Measurements from ENCODE around the gene EFTUD2.
A peak's percentile ranks its signal among the peaks of the same experiment; 100 is the strongest.

EFTUD2 gene

DNA sequence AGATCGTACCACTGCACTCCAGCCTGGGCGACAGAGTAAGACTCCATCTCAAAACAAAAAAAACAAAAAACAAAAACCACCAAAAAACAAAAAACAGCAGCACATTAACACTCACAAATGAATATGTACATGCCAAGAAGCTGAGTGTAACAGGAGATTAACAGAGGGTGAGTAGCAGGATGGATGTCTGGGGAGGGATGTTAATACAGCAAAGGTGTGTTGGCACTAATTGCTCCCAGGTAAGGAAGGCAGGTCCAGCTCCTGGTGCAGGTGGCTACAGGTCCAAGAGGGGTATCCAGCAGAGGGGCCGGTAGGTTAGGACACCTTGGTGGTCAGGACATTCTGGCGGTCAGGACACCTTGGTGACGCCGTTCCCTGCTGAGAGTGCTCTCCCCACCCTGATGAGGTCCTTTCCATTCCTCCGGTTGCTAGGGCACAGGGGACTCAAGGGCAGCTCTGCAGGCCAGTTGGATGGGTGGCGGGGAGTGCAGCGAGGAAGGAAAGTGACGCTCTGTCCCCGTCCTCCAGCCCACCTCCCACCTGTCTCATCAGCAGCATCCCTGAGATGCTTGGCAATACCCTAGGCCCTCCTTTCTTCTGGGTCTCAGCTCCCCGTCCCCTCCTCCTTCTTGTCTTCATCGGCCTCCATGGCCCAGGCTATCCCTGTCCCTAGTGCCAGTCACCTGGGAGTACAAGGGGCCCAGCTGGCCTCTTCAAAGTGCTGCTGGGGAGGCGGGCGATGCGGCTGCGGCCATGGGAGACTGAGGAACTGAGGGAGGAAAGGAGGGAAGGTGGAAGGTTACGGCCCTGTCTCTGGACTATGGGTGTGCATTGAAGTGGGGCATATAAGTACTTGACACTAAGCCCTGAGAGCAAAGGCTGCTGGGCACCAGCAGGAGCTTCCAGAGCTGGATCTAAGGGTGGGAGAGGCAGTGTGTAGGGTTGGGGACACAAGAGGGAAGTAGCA lies 26.8 kb upstream of the EFTUD2 start:
- no peak for DNase-seq (ENCODE audit: low read depth in 2 of 2)

DNA sequence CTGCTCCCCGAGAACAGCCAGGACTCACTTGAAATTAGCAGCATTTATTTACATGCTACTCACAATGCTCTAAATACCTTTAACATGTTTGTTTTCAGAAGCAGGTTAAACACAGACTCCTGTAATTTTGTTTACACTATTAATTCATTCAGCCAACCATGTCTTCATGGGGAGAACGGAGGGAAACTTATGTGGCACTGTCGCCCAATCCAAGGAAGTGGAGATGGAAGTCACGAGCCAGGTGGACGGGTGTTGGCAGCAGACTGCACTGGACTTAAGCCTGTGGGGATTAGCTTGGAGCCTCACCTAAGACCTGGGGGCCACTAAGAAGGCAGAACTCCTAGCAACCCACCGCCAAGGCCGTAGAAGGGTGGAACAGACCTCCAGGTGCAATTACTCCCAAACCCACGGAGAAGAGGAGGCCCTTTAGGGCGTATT lies 24.9 kb upstream of the EFTUD2 start:
- DNase-seq (ENCODE audit: low read depth in 2 of 2) = no peak

DNA sequence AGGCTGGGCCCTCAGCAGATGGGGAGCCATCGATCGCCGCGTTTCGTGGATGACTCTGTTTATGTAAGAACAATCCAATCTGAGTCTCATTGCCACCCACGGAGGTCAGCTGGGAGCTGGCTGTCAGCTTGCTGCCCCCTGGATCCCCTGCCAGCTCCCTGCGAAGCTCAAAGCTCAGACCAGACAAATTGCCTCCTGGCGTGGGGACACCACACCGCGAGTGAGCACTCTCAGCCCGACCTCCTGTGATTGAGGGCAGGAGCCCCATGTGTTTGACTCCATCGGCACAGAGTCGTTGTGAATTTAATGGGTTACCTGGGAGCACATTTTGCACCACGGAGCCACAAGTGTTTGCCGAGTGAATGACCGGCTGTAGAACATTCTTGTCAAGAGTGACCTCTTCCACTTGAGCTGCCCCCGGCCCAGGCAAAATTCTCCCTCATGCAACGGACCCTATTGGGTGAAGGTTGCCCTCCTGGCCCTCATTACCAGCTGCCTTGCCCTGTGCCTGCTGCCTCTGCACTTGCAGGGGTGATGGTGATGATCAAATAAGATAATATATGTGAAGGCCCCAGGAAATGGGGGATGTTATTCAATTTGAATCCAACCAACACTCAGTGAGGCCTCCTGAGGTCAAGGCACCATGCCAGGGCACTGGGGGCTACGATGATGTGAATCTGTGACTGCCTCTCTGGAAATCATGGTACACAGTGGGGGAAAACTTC lies 23.7 kb upstream of the EFTUD2 start:
- no peak for DNase-seq (ENCODE audit: low read depth in 2 of 2)

DNA sequence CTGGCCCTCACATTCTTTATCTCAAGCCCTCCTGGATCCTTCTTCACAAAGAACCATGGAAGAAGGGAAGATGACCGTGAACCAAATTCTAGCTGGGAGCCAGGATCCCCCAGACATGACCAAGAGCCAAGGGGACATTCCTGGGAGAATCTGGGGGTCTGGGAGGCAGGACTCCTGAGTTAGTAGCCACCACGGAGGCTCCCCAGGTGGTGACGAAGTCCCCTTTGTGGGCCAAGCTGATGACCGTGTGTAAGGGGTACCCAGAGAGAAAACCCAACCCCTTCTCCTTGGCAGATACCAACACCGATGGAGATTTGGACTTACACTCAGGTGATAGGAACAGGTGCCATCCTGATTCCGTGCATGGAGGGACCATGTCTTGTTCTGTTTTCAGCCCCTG lies 22.9 kb upstream of the EFTUD2 start:
- no peak for DNase-seq (ENCODE audit: low read depth in 2 of 2)

DNA sequence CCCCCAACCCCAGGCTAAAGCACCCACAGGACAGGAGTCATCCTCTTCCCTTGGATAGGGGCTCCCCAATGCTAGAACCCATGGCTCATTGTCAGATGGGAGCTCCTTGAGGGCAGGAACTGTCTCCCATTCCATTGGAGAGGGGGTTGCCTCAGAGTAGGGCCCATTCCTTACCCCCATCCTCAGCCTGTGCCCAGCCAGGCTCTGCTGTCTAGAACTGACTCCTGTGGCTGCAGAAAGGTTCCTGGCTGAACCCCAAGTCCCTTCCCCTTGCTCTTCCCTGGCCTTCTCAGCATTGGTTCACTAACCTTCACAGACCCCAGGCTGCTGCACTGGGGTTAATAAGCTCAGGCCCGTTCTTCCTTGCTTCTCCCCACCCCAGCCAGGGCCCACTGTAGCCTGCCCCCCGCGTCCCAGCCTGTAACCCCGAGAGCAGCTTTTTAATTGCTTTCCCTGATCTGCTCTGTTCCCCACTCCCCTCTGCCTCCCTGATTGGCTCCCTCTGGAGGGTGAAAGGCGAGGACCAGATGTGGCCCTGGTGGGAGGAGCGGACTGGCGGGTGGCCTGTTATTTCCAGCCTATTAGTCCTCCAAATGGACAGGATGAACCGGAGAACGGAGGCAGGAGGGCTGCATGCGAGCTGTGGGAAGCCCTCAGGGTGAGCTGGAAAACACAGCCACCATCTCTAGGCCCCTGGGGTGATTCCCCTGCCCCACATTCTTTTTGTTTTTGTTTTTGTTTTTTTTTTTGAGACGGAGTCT lies 22.1 kb upstream of the EFTUD2 start:
- DNase-seq (ENCODE audit: low read depth in 2 of 2) = no peak

GRCh38 chr17:44920565-44920940 lies 21.3 kb upstream of the EFTUD2 start:
- no peak for DNase-seq (ENCODE audit: low read depth in 2 of 2)

DNA sequence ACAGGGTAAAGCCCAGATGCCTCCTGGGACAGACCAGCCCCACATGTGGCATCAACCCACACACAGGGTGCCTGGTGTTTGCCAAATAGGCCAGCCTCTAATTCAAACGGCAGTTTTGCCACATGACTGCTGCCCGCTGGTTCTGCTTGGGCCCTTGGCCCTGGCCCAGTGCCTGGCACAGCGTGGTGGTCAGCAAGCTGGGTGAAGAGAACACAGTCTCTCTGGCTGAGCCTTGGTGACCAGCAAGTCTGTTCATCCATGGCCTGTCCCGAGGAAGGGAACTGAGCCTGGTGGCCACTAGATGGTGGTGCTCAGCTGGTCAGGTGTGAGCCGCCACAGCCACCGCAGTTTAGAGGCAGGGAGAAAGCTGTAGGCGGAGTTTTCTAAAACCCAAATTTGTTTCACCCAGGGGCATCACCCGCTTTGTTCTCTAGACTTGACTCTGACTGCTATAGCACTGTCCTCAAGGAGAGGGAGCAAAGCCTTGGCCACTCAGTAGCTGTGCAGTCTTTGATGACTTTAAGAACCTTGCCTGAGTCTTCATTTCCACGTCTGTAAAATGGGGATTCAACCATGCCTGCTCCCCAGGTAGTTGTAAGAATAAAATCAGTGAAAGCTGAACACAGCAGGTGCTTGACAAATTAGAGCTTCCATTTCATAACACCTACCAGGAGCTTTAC lies 20.8 kb upstream of the EFTUD2 start:
- DNase-seq (ENCODE audit: low read depth in 2 of 2) = peak in 1 of 2 experiments; percentile 31

- DNase-seq (ENCODE audit: low read depth in 2 of 2) = no peak
These were observed 20.2 kb upstream of the EFTUD2 start for GRCh38 chr17:44919411-44919810.

DNA sequence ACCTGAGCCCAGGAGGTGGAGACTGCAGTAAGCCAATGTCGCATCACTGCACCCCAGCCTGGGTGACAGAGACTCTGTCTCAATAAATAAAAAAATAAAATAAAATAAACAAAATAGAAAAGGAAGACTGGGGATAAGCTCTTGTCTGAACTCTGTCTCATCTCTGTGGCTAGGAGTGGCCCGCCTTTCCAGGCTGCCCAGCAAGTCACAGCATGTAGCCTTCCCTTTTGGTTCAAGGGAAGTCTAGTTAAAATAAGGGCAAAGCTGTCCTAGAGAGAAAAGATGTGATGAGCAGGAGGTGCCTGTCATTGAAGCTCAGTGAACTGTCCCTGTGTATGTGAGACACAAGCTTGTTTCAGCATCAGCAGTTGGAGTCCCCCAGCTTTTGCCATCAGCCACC lies 18.8 kb upstream of the EFTUD2 start:
- no peak for DNase-seq (ENCODE audit: low read depth in 2 of 2)

- DNase-seq (ENCODE audit: low read depth in 2 of 2) = no peak
These were observed 18.2 kb upstream of the EFTUD2 start for GRCh38 chr17:44917456-44917855.

DNA sequence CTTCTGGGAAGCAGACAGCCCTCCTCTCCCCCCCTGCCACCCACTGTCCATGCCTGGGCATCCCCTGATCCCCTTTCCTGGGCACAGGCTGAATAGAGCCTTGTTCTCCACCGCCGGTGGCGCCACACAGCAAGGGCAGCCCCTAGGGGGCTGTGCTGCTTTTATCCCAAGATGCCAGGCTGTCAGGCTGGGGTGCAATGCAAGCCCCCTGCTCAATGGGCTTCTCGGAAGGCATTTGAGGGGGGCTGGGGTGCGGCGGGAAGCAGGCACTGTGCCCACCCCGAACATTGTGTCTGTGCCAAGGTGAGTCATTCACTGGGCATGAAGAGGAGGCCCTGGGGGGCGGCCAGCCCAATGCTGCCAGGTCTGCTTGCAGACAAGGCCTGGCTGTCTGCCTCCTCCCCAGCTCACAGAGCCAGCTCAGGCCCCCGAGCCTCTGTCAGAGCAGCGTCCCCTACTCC lies 17.6 kb upstream of the EFTUD2 start:
- DNase-seq (ENCODE audit: low read depth in 2 of 2) = no peak

DNA sequence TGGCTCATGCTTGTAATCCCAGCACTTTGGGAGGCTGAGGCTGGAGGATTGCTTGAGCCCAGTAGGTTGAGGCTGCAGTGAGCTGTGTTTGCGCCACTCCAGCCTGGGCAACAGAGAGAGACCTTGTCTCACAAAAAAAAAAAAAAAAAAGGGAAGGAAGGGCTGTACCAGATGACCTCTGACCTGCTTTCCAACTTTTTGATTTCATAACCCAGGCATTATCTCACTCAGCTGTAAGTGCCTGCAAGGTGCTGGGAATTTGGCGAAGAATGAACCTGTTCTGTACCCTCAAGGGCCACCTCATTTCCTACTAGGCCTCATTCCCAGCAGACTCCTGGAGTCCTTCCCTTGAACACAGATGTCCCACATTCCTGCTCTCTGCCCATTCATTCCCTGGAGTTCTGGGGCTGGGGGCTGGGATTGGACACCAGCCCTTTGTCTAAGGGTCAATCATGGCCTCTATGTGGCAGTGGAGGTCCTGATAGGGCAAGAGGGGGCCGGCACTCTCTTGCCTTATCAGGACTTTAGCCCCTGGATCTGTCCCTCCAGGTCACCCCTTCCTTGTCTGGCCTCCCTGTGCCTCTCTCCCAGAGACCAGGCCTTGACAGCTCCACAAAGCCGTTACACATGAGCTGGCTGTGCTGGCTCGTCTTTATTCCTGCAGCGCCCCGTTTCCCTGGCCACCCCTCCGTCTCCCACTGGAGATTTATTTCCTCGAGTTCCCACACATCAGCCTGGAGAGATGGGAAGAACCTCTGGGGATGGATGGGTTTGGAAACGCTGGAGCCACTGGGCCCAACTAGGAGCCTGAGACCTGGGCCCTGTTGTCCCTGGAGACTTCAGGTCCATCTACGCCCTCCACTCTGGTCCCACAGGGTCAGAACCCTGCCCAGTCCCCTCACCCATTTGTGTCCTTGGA lies 16.9 kb upstream of the EFTUD2 start:
- DNase-seq (ENCODE audit: low read depth in 2 of 2) = no peak

GRCh38 chr17:44915321-44915726 lies 16.1 kb upstream of the EFTUD2 start, which contains the start of gene GFAP:
TSS of gene GFAP (minus strand) at chr17:44915500. CDS start at chr17:44915486, 14 bp downstream.
- DNase-seq (ENCODE audit: low read depth in 2 of 2) = no peak

DNA sequence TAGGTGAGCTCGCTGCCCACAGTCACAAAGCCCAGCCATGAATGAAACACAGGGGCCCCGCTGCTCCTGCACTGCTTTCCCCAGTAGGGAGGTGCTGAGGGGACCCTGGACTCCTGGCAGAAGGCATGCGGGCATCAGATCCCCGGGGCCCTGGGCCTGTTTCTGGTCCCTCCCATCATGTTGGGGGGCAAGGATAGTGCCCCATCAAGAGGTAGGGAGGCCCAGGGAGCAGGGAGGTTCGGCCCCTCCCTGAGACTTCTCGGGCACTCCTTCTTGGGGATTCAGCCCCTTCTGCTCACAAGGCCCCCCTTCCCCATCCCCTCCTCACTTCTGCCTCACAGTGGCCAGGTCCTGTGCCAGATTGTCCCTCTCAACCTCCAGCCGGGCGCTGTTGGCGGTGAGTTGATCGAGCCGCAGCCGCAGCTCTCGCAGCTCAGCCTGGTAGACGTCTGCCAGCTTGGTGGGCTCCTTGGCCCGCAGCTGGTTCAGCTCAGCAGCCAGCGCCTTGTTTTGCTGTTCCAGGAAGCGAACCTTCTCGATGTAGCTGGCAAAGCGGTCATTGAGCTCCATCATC lies 15.5 kb upstream of the EFTUD2 start:
- no peak for DNase-seq (ENCODE audit: low read depth in 2 of 2)

DNA sequence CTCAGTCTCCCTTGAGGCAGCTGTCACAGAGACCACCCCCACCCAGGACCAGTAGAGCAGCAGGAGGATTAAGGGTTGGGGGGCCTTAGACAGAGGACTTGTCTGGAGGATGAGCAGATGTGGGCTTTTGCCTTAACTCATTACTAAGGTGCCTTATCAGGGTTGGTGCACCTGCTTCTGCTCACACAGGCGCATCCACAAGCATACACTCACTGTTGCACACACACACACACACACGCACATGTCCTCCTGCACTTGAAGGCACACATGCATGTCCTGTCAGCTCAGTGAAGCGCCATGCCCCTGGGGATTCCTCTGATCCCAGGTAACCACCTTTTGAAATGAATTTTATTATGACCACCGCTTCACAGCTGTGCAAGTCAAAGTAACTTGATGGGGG lies 14.9 kb upstream of the EFTUD2 start:
- no peak for DNase-seq (ENCODE audit: low read depth in 2 of 2)

DNA sequence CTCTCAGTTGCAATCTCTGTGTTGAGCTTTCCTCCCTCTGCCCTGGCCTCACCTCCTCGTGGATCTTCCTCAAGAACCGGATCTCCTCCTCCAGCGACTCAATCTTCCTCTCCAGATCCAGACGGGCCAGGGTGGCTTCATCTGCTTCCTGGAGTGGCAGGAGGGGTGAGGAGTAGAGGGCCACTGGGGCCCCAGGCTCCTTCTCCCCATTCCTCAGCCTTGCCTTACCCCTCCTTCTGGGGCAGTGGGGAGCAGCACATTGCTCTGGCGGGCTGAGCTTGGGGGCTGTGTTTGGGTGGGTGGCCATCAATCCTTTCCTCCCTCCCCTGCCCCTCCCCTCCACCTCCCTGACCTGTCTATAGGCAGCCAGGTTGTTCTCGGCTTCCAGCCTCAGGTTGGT lies 14.4 kb upstream of the EFTUD2 start:
- no peak for DNase-seq (ENCODE audit: low read depth in 2 of 2)

- DNase-seq (ENCODE audit: low read depth in 2 of 2) = no peak
These were observed 13.7 kb upstream of the EFTUD2 start for GRCh38 chr17:44912763-44913544.

DNA sequence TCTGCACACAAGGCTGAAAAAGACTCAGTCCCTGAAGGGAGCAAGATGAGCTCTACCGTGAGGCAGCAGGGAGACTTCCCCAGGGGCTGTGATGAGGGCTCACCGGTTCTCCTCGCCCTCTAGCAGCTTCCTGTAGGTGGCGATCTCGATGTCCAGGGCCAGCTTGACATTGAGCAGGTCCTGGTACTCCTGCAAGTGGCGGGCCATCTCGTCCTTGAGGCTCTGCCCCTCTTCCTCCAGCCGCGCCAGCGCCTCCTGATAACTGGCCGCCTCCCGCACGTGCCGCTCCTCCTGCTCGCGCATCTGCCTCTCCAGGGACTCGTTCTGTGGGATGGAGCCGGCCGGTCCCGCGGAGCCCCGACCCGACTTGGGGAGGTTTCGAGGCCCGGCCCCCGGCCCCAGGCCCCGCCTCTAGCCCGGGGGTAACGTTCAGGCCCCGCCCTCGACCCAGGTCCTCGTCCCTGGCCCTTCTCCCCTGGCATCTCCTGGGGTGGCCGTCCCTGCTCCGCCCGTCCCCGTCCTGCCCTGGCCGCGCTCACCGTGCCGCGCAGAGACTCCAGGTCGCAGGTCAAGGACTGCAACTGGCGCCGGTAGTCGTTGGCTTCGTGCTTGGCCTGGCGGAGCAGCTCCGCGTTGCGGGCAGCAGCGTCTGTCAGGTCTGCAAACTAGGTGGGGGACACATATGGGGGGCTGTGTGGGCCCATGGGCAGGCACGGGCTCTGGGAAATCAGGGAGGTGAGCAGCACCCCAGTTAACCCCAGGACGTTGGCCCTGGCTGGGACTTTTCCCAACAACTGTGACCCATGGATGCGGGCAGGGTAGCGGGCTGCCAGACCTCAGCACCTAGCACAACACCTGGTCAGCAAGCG lies 12.1 kb upstream of the EFTUD2 start:
- DNase-seq (ENCODE audit: low read depth in 2 of 2) = no peak
